ENCODE data around the gene RMRP. TPM values are rescaled to one million over a fixed set of nuclear protein-coding genes. Genes with fewer than 3 reads are reported as not detected.
"Not testable (repeated sequence)": the region's sequence is repeated elsewhere in the genome, so short reads cannot be mapped to it uniquely, and the experiment has no call there.

Gene RMRP
- polyA plus RNA-seq, 1 donor from 2014 or later, result 30.5 TPM

DNA sequence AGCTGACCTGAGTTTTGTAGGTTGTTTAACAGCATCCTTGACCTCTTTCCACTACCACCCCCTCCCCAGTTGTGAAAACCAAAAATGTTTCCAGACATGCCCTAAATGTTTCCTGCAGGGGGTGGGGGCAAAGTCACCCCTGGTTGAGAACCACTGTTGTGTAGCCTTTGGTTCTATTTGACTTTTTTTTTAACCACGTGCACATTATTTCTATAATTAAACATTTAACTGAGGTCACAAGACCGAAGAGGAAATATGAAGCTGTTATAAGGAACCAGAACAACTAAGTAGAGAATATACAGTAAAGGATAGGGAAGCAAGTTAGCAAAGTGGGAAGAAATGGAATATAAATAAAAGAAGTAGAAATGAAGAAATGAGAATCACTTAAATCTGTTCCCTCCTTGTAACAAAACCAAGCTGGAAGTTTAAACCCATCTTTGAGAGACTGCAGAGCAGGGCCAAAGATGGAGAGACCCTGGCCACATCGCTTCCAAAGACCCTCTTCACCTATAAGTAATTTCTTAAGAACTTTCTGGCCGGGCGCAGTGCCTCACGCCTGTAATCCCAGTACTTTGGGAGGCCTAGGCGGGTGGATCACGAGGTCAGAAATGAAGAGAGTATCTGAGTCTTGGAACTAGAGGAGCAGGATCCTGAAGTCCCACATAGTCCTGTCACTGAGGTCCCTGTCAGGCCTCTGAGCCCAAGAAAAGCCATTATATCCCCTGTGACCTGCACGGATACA lies 21.5 kb downstream of the RMRP start:
- Mint-ChIP-seq H3K4me3 (peak overlapping the region; percentile 39 to 73 (median 66)), H3K27me3 (no peaks in the 10 kb centered on the region), H3K4me1 (peaks cover 41 to 60% (median 57%) of the 10 kb centered on the region in 3 donors), H3K36me3 (no peaks in the 10 kb centered on the region), H3K27ac (peak overlapping the region; percentile 74 to 81 (median 77)), H3K9me3 (no peaks in the 10 kb centered on the region)

DNA sequence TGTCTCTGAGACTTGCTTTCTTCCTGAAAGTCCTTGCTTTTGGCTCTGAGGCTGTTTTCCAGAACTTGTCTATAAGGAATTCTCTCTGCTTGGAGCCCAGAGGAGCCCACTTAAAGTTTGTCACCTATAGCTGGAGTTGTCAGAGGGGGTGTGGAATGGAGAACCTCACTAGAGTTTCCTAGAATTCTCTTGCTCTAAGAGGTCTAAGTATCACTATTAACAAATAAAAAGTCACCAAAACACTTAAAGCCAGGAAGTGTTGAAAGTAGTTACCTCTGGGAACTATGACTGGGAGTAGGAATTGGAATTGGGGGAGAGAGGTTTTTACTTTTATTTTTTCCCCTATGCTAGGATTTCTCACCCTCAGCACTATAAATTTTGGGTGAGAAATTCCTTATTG lies 22.1 kb downstream of the RMRP start:
- Mint-ChIP-seq H3K4me1 (peaks cover 37 to 57% (median 53%) of the 10 kb centered on the region in 3 donors), H3K27ac (peak overlapping the region; percentile 74 to 81 (median 77)), H3K4me3 (peak overlapping the region in 3 of 4 donors; percentile 63 to 85 (median 73)), H3K9me3 (no peaks in the 10 kb centered on the region), H3K36me3 (no peaks in the 10 kb centered on the region), H3K27me3 (no peaks in the 10 kb centered on the region)

DNA sequence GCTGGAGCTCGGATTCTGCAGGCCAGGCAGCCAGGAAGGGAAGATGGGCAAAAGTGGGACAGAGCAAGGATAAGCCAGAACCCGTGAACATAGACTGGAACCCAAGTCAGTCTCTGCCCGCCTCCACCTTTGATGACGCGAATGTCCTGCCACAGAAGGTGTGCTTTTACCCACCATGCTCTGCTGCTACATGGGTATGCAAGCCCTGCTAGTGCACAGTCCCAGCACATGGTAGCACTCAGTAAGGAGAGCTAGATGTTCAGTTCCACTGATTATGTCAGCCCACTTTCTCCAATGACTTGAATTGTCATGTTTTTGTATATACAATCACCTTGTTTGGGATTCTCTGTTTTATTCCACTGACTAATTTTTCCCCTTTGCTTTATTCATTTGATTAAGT lies 28.2 kb downstream of the RMRP start:
- no peaks in the 10 kb centered on the region for H3K27me3 Mint-ChIP-seq
- peaks cover 8 to 19% (median 13%) of the 10 kb centered on the region in 3 donors for H3K4me1 Mint-ChIP-seq
- no peaks in the 10 kb centered on the region for H3K36me3 Mint-ChIP-seq
- no peaks in the 10 kb centered on the region for H3K9me3 Mint-ChIP-seq
- H3K4me3 Mint-ChIP-seq, result no peak overlapping the region
- no peak overlapping the region for H3K27ac Mint-ChIP-seq

DNA sequence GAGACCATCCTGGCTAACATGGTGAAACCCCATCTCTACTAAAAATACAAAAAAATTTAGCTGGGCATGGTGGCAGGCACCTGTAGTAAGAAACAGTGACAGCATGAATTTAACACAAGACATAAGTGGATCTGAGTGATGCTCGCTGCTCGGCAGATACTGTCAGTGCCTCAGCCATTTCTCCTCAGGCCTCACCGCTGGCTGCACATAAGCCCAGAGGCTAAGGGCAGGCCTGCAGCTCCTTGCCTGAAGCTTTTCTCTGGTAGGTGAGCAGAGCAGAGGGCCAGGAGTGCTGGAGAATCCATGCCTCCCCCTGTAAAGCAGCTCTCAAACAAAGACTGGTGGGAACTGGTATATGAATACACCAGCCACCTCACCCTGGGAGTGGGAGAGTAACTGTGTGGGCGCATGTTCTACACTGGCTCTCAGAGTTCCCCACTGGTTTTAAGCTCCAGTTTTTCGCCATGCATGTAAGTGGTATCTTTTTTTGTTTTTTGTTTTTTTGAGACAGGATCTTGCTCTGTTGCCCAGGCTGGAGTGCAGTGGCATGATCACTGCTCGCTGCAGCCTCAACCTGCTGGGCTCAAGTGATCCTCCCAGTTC lies 29.3 kb downstream of the RMRP start:
- Mint-ChIP-seq H3K27me3 (no peaks in the 10 kb centered on the region), H3K4me1 (peaks cover 5 to 15% (median 11%) of the 10 kb centered on the region in 3 donors), H3K27ac (no peak overlapping the region), H3K4me3 (no peak overlapping the region), H3K9me3 (no peaks in the 10 kb centered on the region), H3K36me3 (no peaks in the 10 kb centered on the region)

DNA sequence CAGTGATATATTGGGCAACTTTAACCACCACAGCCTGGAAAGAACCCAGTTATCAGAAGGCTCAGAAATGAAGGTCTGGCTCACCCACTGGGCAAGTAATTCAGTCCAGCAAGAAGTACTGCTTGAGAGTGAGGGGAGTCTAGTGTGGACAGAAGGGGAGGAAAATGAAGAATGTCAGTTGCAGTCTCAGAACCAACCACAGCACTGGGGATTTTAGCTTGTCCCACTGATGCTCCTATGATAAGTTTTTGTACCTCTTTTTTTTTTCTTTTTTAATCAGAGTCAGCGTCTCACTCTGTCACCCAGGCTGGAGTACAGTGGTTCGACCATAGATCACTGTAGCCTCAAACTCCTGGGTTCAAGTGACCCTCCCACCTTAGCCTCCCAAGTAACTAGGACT lies 30.2 kb downstream of the RMRP start:
- no peaks in the 10 kb centered on the region for H3K9me3 Mint-ChIP-seq
- peak overlapping the region in 1 of 4 donors; percentile 41 for H3K4me3 Mint-ChIP-seq
- no peaks in the 10 kb centered on the region for H3K27me3 Mint-ChIP-seq
- no peak overlapping the region for H3K27ac Mint-ChIP-seq
- H3K4me1 Mint-ChIP-seq, result peaks cover 4 to 11% (median 11%) of the 10 kb centered on the region in 3 donors
- H3K36me3 Mint-ChIP-seq, result no peaks in the 10 kb centered on the region

DNA sequence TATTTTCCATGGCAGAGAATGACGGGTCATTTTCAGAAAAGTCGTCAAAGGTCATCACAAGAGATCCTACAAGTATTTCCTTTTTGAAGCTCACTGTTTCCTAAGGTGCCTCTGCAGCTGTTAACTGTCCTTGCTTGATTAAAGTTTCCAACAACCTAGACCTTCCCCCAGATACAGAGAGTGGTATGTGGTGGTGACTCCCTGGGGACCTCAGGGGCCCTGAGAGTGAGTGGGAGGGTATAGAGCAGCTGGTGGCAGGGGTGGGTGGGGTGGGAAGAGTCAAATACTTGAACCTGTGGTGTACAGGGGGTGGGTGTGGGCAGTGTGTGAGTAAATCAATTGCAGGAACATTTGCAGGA lies 38.0 kb downstream of the RMRP start:
- Mint-ChIP-seq H3K4me3 (peak overlapping the region; percentile 72 to 97 (median 86)), H3K4me1 (peaks cover 33 to 54% (median 36%) of the 10 kb centered on the region in 3 donors), H3K27me3 (peaks cover 3% of the 10 kb centered on the region), H3K27ac (peak overlapping the region; percentile 47 to 98 (median 96)), H3K36me3 (peaks cover 2% of the 10 kb centered on the region), H3K9me3 (no peaks in the 10 kb centered on the region)

DNA sequence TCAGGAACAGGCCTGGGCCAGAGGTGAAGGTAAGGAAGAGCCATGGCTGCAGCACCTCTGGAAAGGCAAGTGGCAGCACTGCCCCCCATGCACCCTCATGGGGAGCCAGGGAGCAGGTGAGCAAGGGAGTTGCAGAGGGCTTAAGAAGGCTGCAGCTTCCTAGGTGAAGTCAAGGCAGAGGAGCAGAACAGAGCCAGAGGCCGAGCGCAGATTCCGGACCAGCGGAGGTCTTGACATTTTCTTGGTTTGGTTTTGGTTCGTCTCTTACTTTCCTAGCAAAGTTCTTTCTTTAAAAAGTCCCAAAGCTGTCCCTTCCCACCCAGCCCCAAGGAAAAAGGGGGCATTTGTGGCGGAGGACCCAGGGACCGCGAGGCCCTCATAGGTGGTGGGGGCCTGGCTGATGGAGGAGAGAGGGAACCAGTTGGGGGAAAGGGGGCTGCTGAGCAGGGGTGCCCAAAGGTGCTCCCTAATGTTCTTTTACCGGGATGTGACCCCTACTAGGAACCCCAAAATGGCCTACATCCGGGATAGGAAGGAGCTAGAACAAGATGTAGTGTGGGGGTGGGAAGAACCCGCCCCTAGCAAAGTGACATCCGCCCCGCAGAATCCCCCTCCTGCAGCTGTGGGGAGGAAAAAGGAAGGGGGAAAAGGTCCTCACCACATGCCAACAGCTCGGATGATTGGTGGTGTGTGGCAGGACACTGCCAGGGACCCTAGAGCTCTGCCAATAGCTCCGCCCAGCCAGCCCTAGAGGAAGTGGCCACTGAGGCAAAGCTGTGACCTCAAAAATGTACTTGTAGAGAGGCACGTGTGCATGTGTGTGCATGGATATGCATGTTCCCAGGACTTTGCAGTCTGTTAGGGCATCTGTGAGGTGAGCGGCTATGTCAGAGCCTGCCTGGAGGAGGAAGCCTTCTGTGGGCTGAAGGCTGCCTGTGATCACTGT lies 38.7 kb downstream of the RMRP start:
- no peaks in the 10 kb centered on the region for H3K9me3 Mint-ChIP-seq
- peak overlapping the region; percentile 47 to 98 (median 96) for H3K27ac Mint-ChIP-seq
- peaks cover 36 to 54% (median 36%) of the 10 kb centered on the region in 3 donors for H3K4me1 Mint-ChIP-seq
- H3K4me3 Mint-ChIP-seq, result peak overlapping the region; percentile 72 to 97 (median 86)
- peaks cover 2% of the 10 kb centered on the region for H3K36me3 Mint-ChIP-seq
- H3K27me3 Mint-ChIP-seq, result peaks cover 3% of the 10 kb centered on the region

DNA sequence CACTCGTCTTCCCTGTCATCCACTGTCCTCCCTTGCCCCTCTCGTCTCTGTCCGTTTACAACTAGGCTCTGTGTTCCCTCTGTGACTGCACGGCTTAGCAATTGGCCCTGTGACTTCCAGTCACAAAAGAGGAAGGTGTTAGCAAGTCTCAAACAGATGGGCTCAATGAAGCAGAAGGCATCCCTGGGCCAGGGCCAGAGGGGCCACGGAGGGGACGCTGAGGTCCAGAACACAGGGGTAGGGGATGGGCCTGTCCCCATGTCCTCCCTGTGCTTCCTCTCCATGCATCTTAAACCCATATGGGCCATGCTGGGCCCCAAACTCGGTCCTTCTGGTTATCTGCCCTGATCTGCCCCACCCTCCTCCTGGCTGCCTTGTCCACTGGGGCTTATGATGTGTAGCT lies 39.5 kb downstream of the RMRP start, which contains the start of gene CD72:
CD72 (minus strand) TSS at position 89 of the 403 bp plus-strand sequence. CDS start 110 bp downstream, outside the sequence.
- Mint-ChIP-seq H3K27me3 (peaks cover 3% of the 10 kb centered on the region), H3K36me3 (peaks cover 2% of the 10 kb centered on the region), H3K4me1 (peaks cover 36 to 54% (median 37%) of the 10 kb centered on the region in 3 donors), H3K9me3 (no peaks in the 10 kb centered on the region), H3K27ac (peak within 1 kb of the TSS; percentile 47 to 98 (median 96)), H3K4me3 (peak within 1 kb of the TSS; percentile 72 to 97 (median 86))

DNA sequence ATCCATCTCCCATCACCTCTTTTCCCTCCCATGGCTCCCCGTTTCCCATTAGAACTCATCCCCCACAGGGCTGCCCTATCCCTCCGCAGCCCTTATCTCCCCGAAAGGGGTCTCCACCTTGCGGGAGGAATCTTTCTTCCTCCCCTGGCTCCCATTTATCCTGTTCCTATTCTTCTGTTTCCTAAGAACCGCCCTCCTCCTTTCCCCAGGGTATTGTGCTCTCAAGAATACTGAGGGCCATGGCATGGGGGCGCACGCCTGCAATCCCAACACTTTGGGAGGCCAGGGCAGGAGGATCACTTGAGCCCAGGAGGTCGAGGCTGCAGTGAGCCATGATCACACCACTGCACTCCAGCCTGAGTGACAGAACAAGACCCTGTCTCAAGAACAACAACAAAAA lies 40.3 kb downstream of the RMRP start:
- peaks cover 3% of the 10 kb centered on the region for H3K27me3 Mint-ChIP-seq
- H3K4me1 Mint-ChIP-seq, result peaks cover 37 to 54% (median 39%) of the 10 kb centered on the region in 3 donors
- H3K9me3 Mint-ChIP-seq, result no peaks in the 10 kb centered on the region
- peak overlapping the region; percentile 72 to 97 (median 86) for H3K4me3 Mint-ChIP-seq
- peak overlapping the region; percentile 47 to 98 (median 96) for H3K27ac Mint-ChIP-seq
- peaks cover 2% of the 10 kb centered on the region for H3K36me3 Mint-ChIP-seq

DNA sequence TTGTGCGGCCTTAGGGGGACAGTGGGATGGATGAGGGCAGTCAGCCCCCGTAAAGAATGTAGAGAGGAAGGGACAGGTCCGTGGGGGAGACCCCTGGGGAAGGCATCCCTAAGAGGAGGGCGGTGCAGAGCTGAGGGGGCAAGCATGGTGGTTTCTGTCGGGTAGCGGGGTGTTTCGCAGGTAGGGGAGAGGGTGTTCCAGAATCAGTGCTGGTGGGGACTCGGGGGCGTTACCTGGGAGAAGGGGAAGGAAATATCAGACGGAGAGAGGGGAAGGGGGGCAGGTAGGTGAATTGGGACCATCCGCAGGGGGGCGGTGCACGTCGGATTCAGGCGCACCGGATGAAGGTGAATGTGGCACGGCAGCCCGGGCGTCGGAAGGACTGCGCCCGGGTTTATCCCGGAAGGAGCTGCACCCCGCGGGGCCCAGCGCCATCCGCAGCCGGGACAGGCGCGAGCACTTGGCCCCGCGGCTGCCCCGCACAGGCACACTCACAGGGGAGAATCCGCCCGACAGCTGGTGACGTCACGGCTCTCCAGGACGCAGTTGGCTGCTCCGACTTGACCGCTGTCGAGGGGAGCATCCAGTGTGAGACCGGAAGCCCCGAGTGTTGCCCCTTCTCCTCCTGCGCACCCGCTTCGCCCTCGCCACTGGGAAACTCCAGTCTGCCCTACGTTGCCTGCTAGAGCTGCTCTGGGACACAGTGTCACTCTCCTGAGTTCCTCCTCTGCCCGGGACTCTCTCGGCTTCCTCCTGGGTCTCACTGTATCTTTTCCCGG lies 40.9 kb downstream of the RMRP start:
- H3K27ac Mint-ChIP-seq, result peak overlapping the region; percentile 47 to 98 (median 96)

DNA sequence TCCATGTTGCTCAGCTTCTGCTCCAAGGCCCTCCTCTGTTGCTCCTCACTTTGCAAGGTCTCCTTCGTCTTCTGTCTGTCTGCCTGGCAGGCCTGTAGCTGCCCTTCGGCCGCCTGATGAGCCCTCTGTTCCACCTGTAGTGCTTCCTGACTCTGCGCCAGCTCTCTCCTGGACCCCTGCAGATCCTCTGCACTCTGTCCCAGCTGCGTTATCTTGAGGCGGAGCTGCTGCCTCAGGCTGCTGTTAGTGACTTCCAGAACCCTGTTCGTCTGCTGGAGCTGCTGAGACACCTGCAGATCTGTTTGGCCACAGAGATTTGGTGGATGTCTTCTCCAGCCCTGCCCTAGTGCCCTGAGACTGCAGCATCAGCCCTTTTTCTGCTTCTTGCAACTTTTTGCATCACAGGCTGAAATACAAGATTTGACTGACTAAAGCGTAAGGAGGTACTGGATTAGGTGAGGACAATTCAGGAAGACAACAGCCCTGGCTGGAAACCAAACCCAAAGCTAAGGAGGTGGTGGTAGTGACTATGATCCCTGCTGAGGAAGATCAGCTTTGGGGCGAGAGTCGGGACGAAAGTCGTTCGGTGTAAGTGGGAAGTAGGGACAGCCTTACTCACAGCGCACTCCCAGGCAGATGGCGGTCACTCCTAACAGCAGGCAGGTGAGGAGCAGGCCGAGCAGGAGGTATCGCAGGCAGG lies 41.7 kb downstream of the RMRP start:
- Mint-ChIP-seq H3K36me3 (peaks cover 2% of the 10 kb centered on the region), H3K27me3 (peaks cover 3% of the 10 kb centered on the region), H3K9me3 (no peaks in the 10 kb centered on the region), H3K27ac (peak overlapping the region; percentile 47 to 98 (median 96)), H3K4me3 (peak overlapping the region; percentile 72 to 97 (median 86)), H3K4me1 (peaks cover 37 to 51% (median 42%) of the 10 kb centered on the region in 3 donors)

More for the DNA sequence above, 40.9 kb downstream of the RMRP start:
- H3K4me3 Mint-ChIP-seq, result peak overlapping the region; percentile 72 to 97 (median 86)
- H3K27me3 Mint-ChIP-seq, result peaks cover 3% of the 10 kb centered on the region
- peaks cover 36 to 54% (median 39%) of the 10 kb centered on the region in 3 donors for H3K4me1 Mint-ChIP-seq
- peaks cover 2% of the 10 kb centered on the region for H3K36me3 Mint-ChIP-seq
- H3K9me3 Mint-ChIP-seq, result no peaks in the 10 kb centered on the region

DNA sequence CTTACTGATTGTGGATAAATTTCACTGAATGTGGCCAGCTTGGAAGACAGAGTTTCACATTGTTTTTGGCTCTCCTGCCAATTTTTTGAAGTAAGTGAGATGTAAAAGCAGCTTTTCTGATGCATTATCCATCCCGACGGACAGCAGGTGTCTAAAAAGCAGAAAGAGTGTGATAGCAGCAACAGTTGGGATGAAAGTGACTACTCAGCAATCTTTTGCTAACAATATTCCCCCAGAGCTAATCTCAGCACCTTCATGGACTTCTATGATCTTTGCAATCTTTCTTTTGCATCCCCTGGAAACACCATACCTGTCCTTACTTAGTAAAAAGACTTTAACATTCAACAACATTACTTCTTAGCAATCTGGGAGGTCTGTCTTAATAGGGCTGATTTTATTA lies 45.0 kb downstream of the RMRP start:
- H3K4me3 Mint-ChIP-seq, result peak overlapping the region in 1 of 4 donors; percentile 28
- H3K4me1 Mint-ChIP-seq, result peaks cover 17 to 23% (median 20%) of the 10 kb centered on the region in 3 donors
- H3K27me3 Mint-ChIP-seq, result peaks cover 3% of the 10 kb centered on the region
- H3K36me3 Mint-ChIP-seq, result peaks cover 2% of the 10 kb centered on the region
- no peaks in the 10 kb centered on the region for H3K9me3 Mint-ChIP-seq
- peak overlapping the region in 1 of 3 donors; percentile 67 for H3K27ac Mint-ChIP-seq

DNA sequence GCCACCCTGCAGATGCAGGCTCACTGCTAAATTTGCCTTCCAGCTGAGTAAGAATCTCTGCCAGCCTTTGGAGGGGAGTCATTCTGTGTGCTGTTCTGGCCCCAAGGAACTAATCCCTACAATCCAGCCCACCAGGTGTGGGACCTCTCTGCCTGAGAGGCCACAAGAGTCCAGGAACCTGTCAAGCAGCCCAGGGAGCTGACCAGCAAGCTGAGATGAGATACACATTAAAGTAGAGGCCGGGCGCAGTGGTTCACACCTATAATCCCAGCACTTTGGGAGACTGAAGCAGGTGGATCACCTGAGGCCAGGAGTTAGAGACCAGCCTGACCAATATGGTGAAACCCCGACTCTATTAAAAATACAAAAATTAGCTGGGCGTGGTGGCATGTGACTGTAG lies 45.8 kb downstream of the RMRP start:
- Mint-ChIP-seq H3K4me3 (peak overlapping the region in 1 of 4 donors; percentile 70), H3K27ac (peak overlapping the region in 2 of 3 donors; percentile 67 to 79), H3K4me1 (peaks cover 12 to 20% (median 20%) of the 10 kb centered on the region in 3 donors)
- not testable (repeated sequence) for H3K27me3 Mint-ChIP-seq, H3K36me3 Mint-ChIP-seq, H3K9me3 Mint-ChIP-seq
